ENCODE data around the gene RARB.

GRCh38 chr3:25587526-25587925, 159.5 kb downstream of the RARB start:
- TF ChIP-seq RBM25 (IDR thresholded peaks at IDR 0.05; ENCODE audit: low read depth, low read length, severe bottlenecking): no peak
- no peak for TF ChIP-seq NCOA6 (IDR thresholded peaks at IDR 0.05)
- TF ChIP-seq, protein P1, sequence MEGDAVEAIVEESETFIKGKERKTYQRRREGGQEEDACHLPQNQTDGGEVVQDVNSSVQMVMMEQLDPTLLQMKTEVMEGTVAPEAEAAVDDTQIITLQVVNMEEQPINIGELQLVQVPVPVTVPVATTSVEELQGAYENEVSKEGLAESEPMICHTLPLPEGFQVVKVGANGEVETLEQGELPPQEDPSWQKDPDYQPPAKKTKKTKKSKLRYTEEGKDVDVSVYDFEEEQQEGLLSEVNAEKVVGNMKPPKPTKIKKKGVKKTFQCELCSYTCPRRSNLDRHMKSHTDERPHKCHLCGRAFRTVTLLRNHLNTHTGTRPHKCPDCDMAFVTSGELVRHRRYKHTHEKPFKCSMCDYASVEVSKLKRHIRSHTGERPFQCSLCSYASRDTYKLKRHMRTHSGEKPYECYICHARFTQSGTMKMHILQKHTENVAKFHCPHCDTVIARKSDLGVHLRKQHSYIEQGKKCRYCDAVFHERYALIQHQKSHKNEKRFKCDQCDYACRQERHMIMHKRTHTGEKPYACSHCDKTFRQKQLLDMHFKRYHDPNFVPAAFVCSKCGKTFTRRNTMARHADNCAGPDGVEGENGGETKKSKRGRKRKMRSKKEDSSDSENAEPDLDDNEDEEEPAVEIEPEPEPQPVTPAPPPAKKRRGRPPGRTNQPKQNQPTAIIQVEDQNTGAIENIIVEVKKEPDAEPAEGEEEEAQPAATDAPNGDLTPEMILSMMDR (IDR thresholded peaks at IDR 0.05 in 2 of 3, conservative IDR thresholded peaks at IDR 0.05 in 1 of 3; ENCODE audit: insufficient read depth in 2 of 3, low read depth in 1 of 3, low read length in 3 of 3): no peak
- no peak for TF ChIP-seq ESRRA (IDR thresholded peaks at IDR 0.05; ENCODE audit: borderline replicate concordance, low read depth)
- TF ChIP-seq ZFPM2 (CRISPR knock-in tag; IDR thresholded peaks at IDR 0.05): no peak
- no peak for TF ChIP-seq NCOR1 (IDR thresholded peaks at IDR 0.05)
- TF ChIP-seq CCNT2 (IDR thresholded peaks at IDR 0.05; ENCODE audit: borderline replicate concordance, extremely low read depth, insufficient read length, low read depth, low read length): no peak
- no peak for TF ChIP-seq KLF16 (IDR thresholded peaks at IDR 0.05)
- no peak for TF ChIP-seq MAFK (IDR thresholded peaks at IDR 0.05; ENCODE audit: low read length)
- no peak for TF ChIP-seq ADNP (tag; IDR thresholded peaks at IDR 0.05)
- no peak for TF ChIP-seq HDAC1 (IDR thresholded peaks at IDR 0.05)
- no peak for TF ChIP-seq PHB2 (IDR thresholded peaks at IDR 0.05; ENCODE audit: low read depth)

Measured in K562 (cell line).